ENCODE data around the gene PDHA1.

- no peak for TF ChIP-seq CTCF (IDR thresholded peaks at IDR 0.05)
- TF ChIP-seq POLR2A (IDR thresholded peaks at IDR 0.05): no peak
Measured at GRCh38 chrX:19392078-19392477, 48.4 kb downstream of the PDHA1 start.

All from lower leg skin (tissue), 3 donors.